BE2C (cell line): Measurements from ENCODE around the gene FAM171A1.

Experiments
- DNase-seq: peaks from one replicate; pipeline ENCODE4 v3.0.0-alpha.2; 2020
- H3K27me3 ChIP-seq: fragments of 250-450 bp; sonication (Bioruptor Pico); 2 replicates; pipeline ENCODE4 v1.5.1; 2020; ENCODE audit warnings: mild to moderate bottlenecking
- H3K36me3 ChIP-seq: fragments of 250-450 bp; sonication (Bioruptor Pico); 2 replicates; pipeline ENCODE4 v1.5.1; 2020; ENCODE audit warnings: mild to moderate bottlenecking
- H3K4me1 ChIP-seq: fragments of 250-450 bp; sonication (Bioruptor Pico); 2 replicates; pipeline ENCODE4 v1.5.1; 2020
- H3K4me3 ChIP-seq: 2 replicates; pipeline ENCODE4 v1.5.1; 2011; ENCODE audit warnings: low read depth, low read length
- H3K9me3 ChIP-seq: fragments of 250-450 bp; sonication (Bioruptor Pico); 2 replicates; pipeline ENCODE4 v1.5.1; 2020
- CTCF ChIP-seq: IDR thresholded peaks from 2 replicates; pipeline ENCODE4 v1.5.1; 2012; ENCODE audit warnings: mild to moderate bottlenecking, low read depth, low read length

FAM171A1 gene

GRCh38 chr10:15329437-15329836, 41.7 kb downstream of the FAM171A1 start:
- no peaks in the 10 kb centered on the region for H3K27me3 ChIP-seq
- TF ChIP-seq CTCF, result no peak
- no peaks in the 10 kb centered on the region for H3K9me3 ChIP-seq
- H3K36me3 ChIP-seq, result no peaks in the 10 kb centered on the region
- DNase-seq, result no peak
- no peaks in the 10 kb centered on the region for H3K4me1 ChIP-seq
- H3K4me3 ChIP-seq, result no peak overlapping the region

GRCh38 chr10:15325944-15326284, 45.2 kb downstream of the FAM171A1 start:
- TF ChIP-seq CTCF, result no peak
- DNase-seq, result no peak
- Histone ChIP-seq H3K4me3 (no peak overlapping the region), H3K36me3 (no peaks in the 10 kb centered on the region), H3K9me3 (no peaks in the 10 kb centered on the region), H3K27me3 (no peaks in the 10 kb centered on the region), H3K4me1 (no peaks in the 10 kb centered on the region)

GRCh38 chr10:15325243-15325943, 45.7 kb downstream of the FAM171A1 start:
- H3K4me3 ChIP-seq, result no peak overlapping the region
- H3K9me3 ChIP-seq, result no peaks in the 10 kb centered on the region
- no peaks in the 10 kb centered on the region for H3K36me3 ChIP-seq
- no peak for DNase-seq
- TF ChIP-seq CTCF, result no peak
- no peaks in the 10 kb centered on the region for H3K27me3 ChIP-seq
- no peaks in the 10 kb centered on the region for H3K4me1 ChIP-seq

GRCh38 chr10:15324611-15325010, 46.5 kb downstream of the FAM171A1 start:
- H3K9me3 ChIP-seq, result no peaks in the 10 kb centered on the region
- no peak overlapping the region for H3K4me3 ChIP-seq
- H3K4me1 ChIP-seq, result no peaks in the 10 kb centered on the region
- H3K36me3 ChIP-seq, result no peaks in the 10 kb centered on the region
- no peak for TF ChIP-seq CTCF
- no peaks in the 10 kb centered on the region for H3K27me3 ChIP-seq
- no peak for DNase-seq

- Histone ChIP-seq H3K4me1 (no peaks in the 10 kb centered on the region), H3K9me3 (no peaks in the 10 kb centered on the region), H3K27me3 (no peaks in the 10 kb centered on the region), H3K36me3 (no peaks in the 10 kb centered on the region), H3K4me3 (no peak overlapping the region)
- no peak for TF ChIP-seq CTCF
- no peak for DNase-seq
Observed at GRCh38 chr10:15324113-15324512, 47.0 kb downstream of the FAM171A1 start.

- Histone ChIP-seq H3K27me3 (no peaks in the 10 kb centered on the region), H3K9me3 (no peaks in the 10 kb centered on the region), H3K4me1 (no peaks in the 10 kb centered on the region), H3K4me3 (no peak overlapping the region), H3K36me3 (no peaks in the 10 kb centered on the region)
- no peak for DNase-seq
- no peak for TF ChIP-seq CTCF
Observed at GRCh38 chr10:15322356-15322755, 48.7 kb downstream of the FAM171A1 start.
